GM23338 (cell line): ENCODE data around the gene ASB1. TPM values are rescaled to one million over a fixed set of nuclear protein-coding genes. Genes with fewer than 3 reads are reported as not detected.

Experiments
- ATAC-seq: fragments of 200-7000 bp; cut with Tn5 transposase; 3 replicates; pipeline ENCODE4 v1.9.1; 2020
- DNase-seq: peaks from one replicate; pipeline ENCODE4 v3.0.0-alpha.2; 2015; ENCODE audit warnings: low spot score
- H2AFZ ChIP-seq: fragments of 200-600 bp; sonication (generic); 2 replicates; pipeline ENCODE4 v1.8.0; 2016; ENCODE audit warnings: antibody characterized with exemption, mild to moderate bottlenecking, moderate library complexity
- H3F3A ChIP-seq: fragments of 200-600 bp; sonication (generic); replicated peaks from 2 replicates; pipeline ENCODE4 v1.8.0; 2017; ENCODE audit warnings: antibody characterized with exemption, mixed run types, low read depth
- H3K27ac ChIP-seq: fragments of 200-600 bp; sonication (generic); 2 replicates; pipeline ENCODE4 v1.6.1; 2016; ENCODE audit warnings: low read depth
- H3K27me3 ChIP-seq: fragments of 200-600 bp; sonication (generic); 2 replicates; pipeline ENCODE4 v1.8.0; 2016; ENCODE audit warnings: mild to moderate bottlenecking, mixed run types, moderate library complexity; ENCODE audit not compliant: insufficient read depth
- H3K36me3 ChIP-seq: fragments of 200-600 bp; sonication (generic); 2 replicates; pipeline ENCODE4 v1.8.0; 2016; ENCODE audit warnings: mild to moderate bottlenecking; ENCODE audit not compliant: insufficient read depth
- H3K4me1 ChIP-seq: fragments of 200-600 bp; sonication (generic); 2 replicates; pipeline ENCODE4 v1.8.0; 2016; ENCODE audit warnings: mild to moderate bottlenecking, moderate library complexity; ENCODE audit not compliant: insufficient read depth
- H3K4me2 ChIP-seq: fragments of 200-600 bp; sonication (generic); 2 replicates; pipeline ENCODE4 v1.7.1; 2017; ENCODE audit warnings: mixed run types
- H3K4me3 ChIP-seq: fragments of 200-600 bp; sonication (generic); 2 replicates; pipeline ENCODE4 v1.6.1; 2016; ENCODE audit warnings: mixed run types
- H3K79me2 ChIP-seq: fragments of 200-600 bp; sonication (generic); replicated peaks from 2 replicates; pipeline ENCODE4 v1.8.0; 2017; ENCODE audit warnings: mild to moderate bottlenecking; ENCODE audit not compliant: insufficient read depth
- H3K9me2 ChIP-seq: fragments of 200-600 bp; sonication (generic); 2 replicates; pipeline ENCODE4 v1.8.0; 2017; ENCODE audit not compliant: insufficient read depth
- H4K20me1 ChIP-seq: fragments of 200-600 bp; sonication (generic); replicated peaks from 2 replicates; pipeline ENCODE4 v1.8.0; 2017; ENCODE audit warnings: mild to moderate bottlenecking; ENCODE audit not compliant: insufficient read depth
- H3K27ac Mint-ChIP-seq: 2 replicates; pipeline ENCODE4 v1.8.0; 2020; ENCODE audit warnings: inconsistent platforms, mild to moderate bottlenecking, moderate library complexity, mixed read lengths
- H3K27me3 Mint-ChIP-seq: 3 replicates; pipeline ENCODE4 v1.8.0; 2022; ENCODE audit warnings: low read depth, mild to moderate bottlenecking, moderate library complexity, mixed read lengths, inconsistent platforms; ENCODE audit not compliant: insufficient read depth, poor library complexity
- H3K36me3 Mint-ChIP-seq: 3 replicates; pipeline ENCODE4 v1.8.0; 2021; ENCODE audit warnings: low read depth, mild to moderate bottlenecking, inconsistent platforms, moderate library complexity, mixed read lengths
- H3K4me1 Mint-ChIP-seq: 3 replicates; pipeline ENCODE4 v1.8.0; 2020; ENCODE audit warnings: mild to moderate bottlenecking, inconsistent platforms, mixed read lengths
- H3K4me3 Mint-ChIP-seq: 3 replicates; pipeline ENCODE4 v1.8.0; 2021; ENCODE audit warnings: moderate library complexity, mild to moderate bottlenecking, inconsistent platforms, mixed read lengths
- H3K9me3 Mint-ChIP-seq: 3 replicates; pipeline ENCODE4 v1.8.0; 2020; ENCODE audit warnings: moderate library complexity, mild to moderate bottlenecking, inconsistent platforms, mixed read lengths
- CREB1 ChIP-seq: fragments of 250-450 bp; sonication (Bioruptor Pico); IDR thresholded peaks from 2 replicates; pipeline ENCODE4 v1.5.0; 2020; ENCODE audit warnings: low read depth, mild to moderate bottlenecking, moderate library complexity
- CTCF ChIP-seq, 2 experiments: fragments of 200-600 bp in 1 of 2; sonication (generic) in 1 of 2; conservative IDR thresholded peaks; 2 replicates each; pipeline versions ENCODE4 v1.5.1 to v1.6.1; 2016 to 2017; ENCODE audit warnings: antibody characterized with exemption in 2 of 2, low read depth in 2 of 2, mild to moderate bottlenecking in 2 of 2, moderate library complexity in 1 of 2
- ETS1 ChIP-seq: IDR thresholded peaks from 2 replicates; pipeline ENCODE4 v1.6.1; 2016; ENCODE audit warnings: antibody characterized with exemption
- EZH2 ChIP-seq: fragments of 200-600 bp; sonication (generic); IDR thresholded peaks from one replicate; pipeline ENCODE4 v1.8.0; 2017; ENCODE audit warnings: antibody characterized with exemption, mild to moderate bottlenecking, low read depth; ENCODE audit not compliant: unreplicated experiment
- EZH2phosphoT487 ChIP-seq: fragments of 200-600 bp; sonication (generic); IDR thresholded peaks from one replicate; pipeline ENCODE4 v1.8.1; 2018; ENCODE audit warnings: antibody characterized with exemption; ENCODE audit not compliant: unreplicated experiment
- JUNB ChIP-seq: IDR thresholded peaks from one replicate; pipeline ENCODE4 v1.6.1; 2016; ENCODE audit warnings: antibody characterized with exemption; ENCODE audit not compliant: unreplicated experiment
- NANOG ChIP-seq: IDR thresholded peaks from 2 replicates; pipeline ENCODE4 v1.6.1; 2016; ENCODE audit warnings: antibody characterized with exemption, borderline replicate concordance
- POLR2AphosphoS5 ChIP-seq: IDR thresholded peaks from 2 replicates; pipeline ENCODE4 v1.6.1; 2016; ENCODE audit warnings: antibody characterized with exemption, low read depth
- REST ChIP-seq: IDR thresholded peaks from one replicate; pipeline ENCODE4 v1.6.1; 2018; ENCODE audit warnings: antibody characterized with exemption; ENCODE audit not compliant: unreplicated experiment
- STAT1 ChIP-seq: IDR thresholded peaks from one replicate; pipeline ENCODE4 v1.6.1; 2016; ENCODE audit warnings: antibody characterized with exemption; ENCODE audit not compliant: unreplicated experiment
- ZNF114 ChIP-seq: fragments of 250-450 bp; sonication (Bioruptor Pico); IDR thresholded peaks from 2 replicates; pipeline ENCODE4 v1.5.0; 2020; ENCODE audit warnings: mild to moderate bottlenecking, moderate library complexity
- ZNF331 ChIP-seq: fragments of 250-450 bp; sonication (Bioruptor Pico); IDR thresholded peaks from 2 replicates; pipeline ENCODE4 v1.5.0; 2020; ENCODE audit warnings: low read depth, mild to moderate bottlenecking, moderate library complexity
- ZNF462 ChIP-seq: fragments of 250-450 bp; sonication (Bioruptor Pico); IDR thresholded peaks from 2 replicates; pipeline ENCODE4 v1.5.0; 2020; ENCODE audit warnings: mild to moderate bottlenecking, moderate library complexity
- polyA plus RNA-seq: library from polyadenylated mRNA; unstranded; fragments of >200 nt; fragmentation: Nextera tagmentation; extraction: Ambion mirVana; gene quantifications from 2 replicates; pipeline ENCODE4 v1.2.1, GENCODE V29; 2016
- total RNA-seq: library from RNA; depleted of rRNA; stranded (reverse); fragments of >200 nt; shearing (Covaris generic); gene quantifications from 2 replicates; pipeline ENCODE4 v1.2.3, GENCODE V29; 2014

ASB1 gene
- total and polyA plus RNA-seq, 2 experiments from 2014 or later, result 21.5 to 23.9 TPM

GRCh38 chr2:238450440-238450861 is 23.7 kb downstream of the ASB1 start:
- ATAC-seq (no peak), DNase-seq (no peak)
- Histone ChIP-seq H3K27ac (no peak overlapping the region), H3K27me3 (no peaks in the 10 kb centered on the region), H3K4me1 (no peaks in the 10 kb centered on the region), H4K20me1 (peaks cover 17% of the 10 kb centered on the region), H3K4me2 (no peak overlapping the region), H3K36me3 (peaks cover 19% of the 10 kb centered on the region), H3K79me2 (no peaks in the 10 kb centered on the region), H2AFZ (no peak overlapping the region), H3K4me3 (no peak overlapping the region), H3K9me2 (no peaks in the 10 kb centered on the region), H3F3A (no peaks in the 10 kb centered on the region)
- no peak overlapping the region for H3K4me3 Mint-ChIP-seq
- TF ChIP-seq ETS1 (no peak), STAT1 (no peak), JUNB (no peak), NANOG (no peak), ZNF462 (CRISPR knock-in tag) (no peak), CREB1 (CRISPR knock-in tag) (no peak), REST (no peak), ZNF114 (no peak), CTCF (conservative IDR thresholded peaks at IDR 0.05; ENCODE audit: low read depth in 2 of 2) (no peak), EZH2 (no peak), EZH2phosphoT487 (no peak), ZNF331 (no peak), POLR2AphosphoS5 (no peak)
- peaks cover 64% of the 10 kb centered on the region for H3K36me3 Mint-ChIP-seq
- H3K4me1 Mint-ChIP-seq, result no peaks in the 10 kb centered on the region
- H3K27ac Mint-ChIP-seq, result no peak overlapping the region
- peaks cover 6% of the 10 kb centered on the region for H3K9me3 Mint-ChIP-seq
- peaks cover 5% of the 10 kb centered on the region for H3K27me3 Mint-ChIP-seq
